ENCODE data around the gene DENND2C.

DNA sequence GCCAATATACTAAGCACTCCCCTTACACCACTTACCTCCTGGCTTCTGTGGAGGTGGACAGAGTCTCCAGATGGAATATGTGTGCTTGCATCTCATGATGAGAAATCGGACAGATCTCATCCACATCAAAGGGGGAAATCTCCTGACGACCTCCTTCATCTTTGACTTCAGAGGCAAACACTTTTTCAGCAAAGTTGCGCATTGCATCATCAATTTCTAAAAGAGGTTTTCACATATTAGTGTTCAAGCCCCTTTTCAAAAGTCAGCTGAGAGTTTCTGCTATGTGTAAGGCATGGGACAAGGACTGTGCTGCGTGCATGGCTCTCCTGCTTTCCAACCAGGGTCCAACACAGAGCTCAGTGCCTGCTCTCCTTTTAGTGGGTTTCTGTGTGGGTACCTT lies 18.7 kb upstream of the DENND2C start:
- TF ChIP-seq ZNF274 (IDR thresholded peaks at IDR 0.05; ENCODE audit: low read depth, low read length) = no peak
- TF ChIP-seq YY1 (IDR thresholded peaks at IDR 0.05; ENCODE audit: insufficient read depth, insufficient read length) = no peak
- TF ChIP-seq SUZ12 (IDR thresholded peaks at IDR 0.05; ENCODE audit: extremely low read depth, insufficient read depth, insufficient read length) = no peak

All from NT2/D1 (cell line).